Stomach smooth muscle (tissue), 2 donors: ENCODE data around the gene TOGARAM1.
A peak's percentile ranks its signal among the peaks of the same experiment; 100 is the strongest.

Experiments used
- H3K27ac ChIP-seq: one replicate; pipeline ENCODE4 v1.7.0; 2013; ENCODE audit warnings: mild to moderate bottlenecking, low read length, inconsistent platforms
- H3K27me3 ChIP-seq, 2 donors: one replicate each; pipeline ENCODE4 v1.7.0; 2013; ENCODE audit warnings: low read length in 2 of 2; ENCODE audit not compliant: insufficient read depth in 2 of 2, control insufficient read depth in 1 of 2
- H3K36me3 ChIP-seq, 2 donors: one replicate each; pipeline ENCODE4 v1.7.0; 2013; ENCODE audit warnings: low read length in 2 of 2; ENCODE audit not compliant: control insufficient read depth in 2 of 2, insufficient read depth in 2 of 2
- H3K4me1 ChIP-seq: one replicate; pipeline ENCODE4 v1.7.0; 2013; ENCODE audit warnings: low read length; ENCODE audit not compliant: control insufficient read depth, insufficient read depth
- H3K4me3 ChIP-seq, 2 donors: one replicate each; pipeline ENCODE4 v1.7.0; 2013; ENCODE audit warnings: low read length in 2 of 2
- H3K9ac ChIP-seq, 2 donors: one replicate each; pipeline ENCODE4 v1.7.0; 2013; ENCODE audit warnings: low read length in 2 of 2, mild to moderate bottlenecking in 1 of 2
- H3K9me3 ChIP-seq, 2 donors: one replicate each; pipeline ENCODE4 v1.7.0; 2013; ENCODE audit warnings: low read length in 2 of 2; ENCODE audit not compliant: control insufficient read depth in 2 of 2
- donor health status: healthy.
- donor health status: Pancreatic carcinoma.

The TOGARAM1 gene

DNA sequence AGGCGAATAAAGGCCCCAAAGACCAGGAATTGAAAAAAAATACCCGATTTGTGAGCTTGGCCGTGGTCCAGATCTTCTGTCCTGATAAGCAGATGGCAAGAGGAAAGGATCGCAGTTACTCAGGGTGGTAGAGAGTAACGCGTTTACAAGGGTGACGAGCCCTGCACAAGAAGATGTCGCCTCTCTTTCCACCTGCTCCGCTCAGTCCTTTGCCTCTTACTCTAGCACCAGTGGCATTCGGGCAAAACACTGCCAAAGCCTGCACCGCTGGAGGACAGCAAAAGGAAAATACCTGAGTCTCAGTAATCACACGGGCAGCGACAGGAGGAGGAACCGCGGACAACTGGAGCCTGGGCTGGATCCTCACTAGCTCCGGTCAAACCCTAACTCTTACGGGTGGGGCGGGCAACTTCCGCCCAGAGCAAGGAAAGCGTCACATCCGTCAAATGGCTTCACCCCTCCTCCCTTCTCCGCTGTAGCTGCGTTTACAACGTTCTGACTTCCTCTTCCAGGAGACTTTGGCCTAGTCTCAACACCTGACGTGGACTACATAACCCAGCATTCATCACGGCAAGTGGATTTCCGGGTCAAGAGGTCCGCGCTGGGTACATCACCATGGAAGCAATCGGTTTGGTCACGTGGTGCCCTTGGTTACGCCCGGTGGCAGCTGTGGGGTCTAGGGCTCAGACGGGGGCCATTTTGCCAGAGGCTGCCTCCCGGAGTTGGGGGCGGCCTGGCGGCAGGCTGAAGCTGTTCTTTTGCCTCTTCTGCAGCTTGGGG is at the start of gene TOGARAM1, which contains the start of gene KLHL28:
TOGARAM1 (plus strand) TSS at position 637 of the 780 bp plus-strand sequence. CDS start 232 bp downstream, outside the sequence.
KLHL28 (minus strand) TSS at position 394 of the 780 bp plus-strand sequence. CDS start 16,019 bp downstream, outside the sequence.
- H3K9ac ChIP-seq, result peak within 1 kb of the TSS; percentile 90 to 92
- H3K27me3 ChIP-seq, result no peaks in the 10 kb centered on the region
- no peaks in the 10 kb centered on the region for H3K9me3 ChIP-seq
- H3K36me3 ChIP-seq, result no peaks in the 10 kb centered on the region
- H3K4me3 ChIP-seq, result peak within 1 kb of the TSS; percentile 97 to 99
- peak within 1 kb of the TSS; percentile 88 for H3K27ac ChIP-seq
- H3K4me1 ChIP-seq, result peaks cover 14% of the 10 kb centered on the region

DNA sequence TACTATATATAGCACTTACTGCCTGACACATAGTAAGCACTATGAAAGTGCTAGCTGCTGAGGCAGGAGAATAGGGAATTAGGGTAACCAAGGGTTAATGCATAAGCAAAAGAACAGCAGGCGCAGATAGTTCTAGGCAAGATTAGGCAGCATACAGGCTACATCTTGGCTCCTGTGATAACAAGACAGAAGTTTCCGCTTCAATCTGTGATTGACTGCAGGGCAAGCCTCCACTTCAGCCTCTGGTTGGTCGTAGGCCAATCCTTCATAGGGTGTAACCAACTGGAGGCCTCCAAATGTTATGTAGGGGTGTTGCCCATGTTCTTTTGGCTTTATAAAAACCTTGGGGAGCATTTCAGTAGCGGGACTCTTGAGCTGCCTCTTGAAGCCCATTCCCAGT is 47.1 kb upstream of the TOGARAM1 start:
- H3K27ac ChIP-seq, result no peak overlapping the region
- H3K36me3 ChIP-seq, result no peaks in the 10 kb centered on the region
- H3K27me3 ChIP-seq, result peaks cover 0 to 6% of the 10 kb centered on the region in 2 donors
- peak overlapping the region in 1 of 2 donors; percentile 43 for H3K9ac ChIP-seq
- H3K4me3 ChIP-seq, result no peak overlapping the region
- no peaks in the 10 kb centered on the region for H3K9me3 ChIP-seq
- peaks cover 3% of the 10 kb centered on the region for H3K4me1 ChIP-seq

DNA sequence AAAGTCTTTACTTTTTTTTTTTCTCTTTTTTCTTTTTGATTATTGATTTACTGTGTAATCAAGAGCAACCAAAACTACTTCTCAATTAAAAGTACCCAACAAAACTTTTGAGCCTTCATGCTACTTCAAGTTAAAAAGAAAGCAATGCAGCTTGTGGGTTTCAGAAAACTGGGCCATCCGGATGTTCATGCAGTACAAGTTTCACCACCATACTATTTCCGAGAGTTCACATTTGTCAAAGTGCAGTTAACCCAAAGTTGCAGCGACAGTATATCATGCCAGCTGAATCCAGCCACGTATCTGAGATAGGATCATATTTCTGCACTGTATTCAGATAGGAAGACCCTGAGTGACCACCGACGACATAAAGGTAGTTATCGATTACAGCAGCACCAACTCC is 33.2 kb upstream of the TOGARAM1 start:
- Histone ChIP-seq H3K27ac (no peak overlapping the region), H3K36me3 (peaks cover 0 to 4% of the 10 kb centered on the region in 2 donors), H3K4me1 (no peaks in the 10 kb centered on the region), H3K27me3 (no peaks in the 10 kb centered on the region), H3K9ac (no peak overlapping the region), H3K9me3 (no peaks in the 10 kb centered on the region), H3K4me3 (no peak overlapping the region)

DNA sequence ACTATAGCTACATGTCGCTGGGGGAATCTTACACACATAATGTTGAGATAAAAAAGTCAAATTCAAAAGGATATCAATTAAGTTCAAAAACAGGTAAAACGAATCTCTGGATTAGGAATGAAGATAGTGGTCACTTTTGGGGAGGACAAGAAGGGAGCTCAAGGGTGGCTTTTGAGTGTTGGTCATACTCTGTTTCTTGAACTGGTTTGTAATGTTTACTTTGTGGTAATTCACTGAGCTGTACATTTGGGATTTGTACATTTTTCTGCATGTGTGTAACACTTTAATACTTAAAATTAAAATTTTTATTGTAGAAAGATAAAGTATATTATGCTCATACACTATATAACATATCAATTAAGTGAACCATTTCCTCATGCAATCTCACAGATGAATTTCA is 26.8 kb upstream of the TOGARAM1 start:
- no peak overlapping the region for H3K27ac ChIP-seq
- no peak overlapping the region for H3K9ac ChIP-seq
- peaks cover 4 to 6% of the 10 kb centered on the region in 2 donors for H3K36me3 ChIP-seq
- H3K27me3 ChIP-seq, result no peaks in the 10 kb centered on the region
- H3K4me1 ChIP-seq, result no peaks in the 10 kb centered on the region
- no peaks in the 10 kb centered on the region for H3K9me3 ChIP-seq
- H3K4me3 ChIP-seq, result no peak overlapping the region

DNA sequence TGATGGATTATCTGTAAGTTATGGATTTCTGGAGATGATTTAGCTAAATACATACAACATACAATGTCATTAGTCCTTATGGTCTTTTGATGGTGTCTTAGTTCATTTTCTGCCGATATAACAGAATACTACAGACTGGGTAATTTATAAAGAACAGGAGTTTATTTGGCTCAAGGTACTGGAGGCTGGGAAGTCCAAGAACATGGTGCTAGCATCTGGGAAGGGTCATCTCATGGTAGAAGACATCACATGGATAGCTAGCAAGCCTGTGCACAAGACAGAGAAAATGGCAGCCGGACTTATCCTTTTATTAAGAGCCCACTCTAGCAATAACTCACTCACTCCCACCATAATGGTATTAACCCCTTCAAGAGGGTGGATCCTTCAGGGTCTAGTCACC is 24.4 kb upstream of the TOGARAM1 start:
- no peak overlapping the region for H3K4me3 ChIP-seq
- H3K9me3 ChIP-seq, result no peaks in the 10 kb centered on the region
- H3K4me1 ChIP-seq, result no peaks in the 10 kb centered on the region
- H3K27ac ChIP-seq, result no peak overlapping the region
- H3K27me3 ChIP-seq, result no peaks in the 10 kb centered on the region
- H3K36me3 ChIP-seq, result peaks cover 4 to 6% of the 10 kb centered on the region in 2 donors
- H3K9ac ChIP-seq, result no peak overlapping the region

GRCh38 chr14:44940211-44940610 is 21.8 kb upstream of the TOGARAM1 start:
- Histone ChIP-seq H3K4me1 (no peaks in the 10 kb centered on the region), H3K36me3 (peaks cover 4 to 10% of the 10 kb centered on the region in 2 donors), H3K27ac (no peak overlapping the region), H3K27me3 (no peaks in the 10 kb centered on the region), H3K9ac (no peak overlapping the region), H3K9me3 (no peaks in the 10 kb centered on the region), H3K4me3 (no peak overlapping the region)

- H3K4me3 ChIP-seq, result no peak overlapping the region
- H3K4me1 ChIP-seq, result no peaks in the 10 kb centered on the region
- H3K36me3 ChIP-seq, result peaks cover 4 to 13% of the 10 kb centered on the region in 2 donors
- H3K9me3 ChIP-seq, result no peaks in the 10 kb centered on the region
- H3K27me3 ChIP-seq, result no peaks in the 10 kb centered on the region
- H3K9ac ChIP-seq, result no peak overlapping the region
- H3K27ac ChIP-seq, result no peak overlapping the region
Measured at GRCh38 chr14:44940944-44941343, 21.0 kb upstream of the TOGARAM1 start.

DNA sequence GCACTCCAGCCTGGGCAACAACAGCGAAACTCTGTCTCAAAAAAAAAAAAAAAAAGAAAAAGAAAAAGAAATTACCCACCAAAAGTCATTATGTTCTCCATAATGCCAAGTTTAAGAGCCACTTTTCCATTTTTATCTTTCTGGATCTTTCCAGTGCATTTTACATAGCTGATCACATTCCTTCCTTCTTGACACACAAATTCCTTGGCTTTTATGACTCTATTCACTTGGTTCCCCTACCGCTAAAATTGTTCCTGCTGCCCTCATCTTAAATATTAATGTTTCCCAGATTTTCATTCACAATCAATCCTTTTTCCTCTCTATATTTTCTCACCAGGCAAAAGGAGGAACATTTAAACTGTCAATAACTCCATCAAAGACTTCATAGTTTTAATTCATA is 20.4 kb upstream of the TOGARAM1 start:
- Histone ChIP-seq H3K9ac (no peak overlapping the region), H3K4me1 (no peaks in the 10 kb centered on the region), H3K27ac (no peak overlapping the region), H3K27me3 (no peaks in the 10 kb centered on the region), H3K4me3 (no peak overlapping the region), H3K36me3 (peaks cover 4 to 13% of the 10 kb centered on the region in 2 donors), H3K9me3 (no peaks in the 10 kb centered on the region)

DNA sequence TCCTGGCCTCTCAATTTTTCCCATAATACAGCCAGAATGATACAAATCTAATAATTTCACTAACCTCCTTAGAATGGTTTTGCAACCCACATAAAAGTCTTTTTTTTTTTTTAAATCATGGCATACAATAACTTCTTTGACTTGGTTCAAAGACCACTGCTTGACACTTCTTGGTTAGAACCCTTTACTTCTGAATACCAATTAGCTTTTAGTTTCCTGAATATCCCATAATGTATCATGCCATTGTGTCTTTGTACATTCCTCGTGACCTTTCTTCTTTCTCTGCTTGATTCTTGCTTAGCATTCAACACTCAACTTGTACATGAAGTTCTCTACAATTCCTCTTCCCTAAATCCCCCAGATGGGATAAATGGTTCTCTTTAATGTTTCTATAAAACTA is 19.6 kb upstream of the TOGARAM1 start:
- Histone ChIP-seq H3K27me3 (no peaks in the 10 kb centered on the region), H3K4me1 (no peaks in the 10 kb centered on the region), H3K27ac (no peak overlapping the region), H3K9me3 (no peaks in the 10 kb centered on the region), H3K4me3 (no peak overlapping the region), H3K36me3 (peaks cover 8 to 11% of the 10 kb centered on the region in 2 donors), H3K9ac (no peak overlapping the region)

DNA sequence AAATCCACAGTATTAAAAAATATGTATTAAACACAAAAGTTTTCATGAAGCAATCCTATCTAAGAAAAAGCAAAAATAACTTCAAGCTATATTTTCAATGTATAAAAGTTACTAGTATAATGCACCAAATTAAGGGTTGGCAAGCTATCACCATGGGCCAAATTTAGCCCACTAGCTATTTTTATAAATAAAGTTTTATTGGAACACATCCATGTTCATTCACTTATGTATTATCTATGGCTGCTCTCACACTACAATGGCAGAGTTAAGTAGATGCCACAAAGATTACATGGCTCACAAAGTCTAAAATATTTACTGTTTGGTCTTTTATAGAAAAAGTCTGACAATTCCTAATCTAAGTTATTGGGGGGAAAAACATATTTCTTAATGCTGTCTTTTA is 17.9 kb upstream of the TOGARAM1 start:
- Histone ChIP-seq H3K9ac (no peak overlapping the region), H3K27me3 (no peaks in the 10 kb centered on the region), H3K9me3 (no peaks in the 10 kb centered on the region), H3K4me1 (no peaks in the 10 kb centered on the region), H3K4me3 (no peak overlapping the region), H3K36me3 (peaks cover 5 to 8% of the 10 kb centered on the region in 2 donors), H3K27ac (no peak overlapping the region)

GRCh38 chr14:44945264-44945663 is 16.7 kb upstream of the TOGARAM1 start:
- Histone ChIP-seq H3K27me3 (no peaks in the 10 kb centered on the region), H3K36me3 (peaks cover 5 to 8% of the 10 kb centered on the region in 2 donors), H3K27ac (no peak overlapping the region), H3K4me3 (no peak overlapping the region), H3K9ac (no peak overlapping the region), H3K4me1 (no peaks in the 10 kb centered on the region), H3K9me3 (no peaks in the 10 kb centered on the region)
